Skeletal muscle tissue (tissue), 5 donors: ENCODE measurements around the gene NMRAL1. TPM values are rescaled to one million over a fixed set of nuclear protein-coding genes. Genes with fewer than 3 reads are reported as not detected.
A peak's percentile ranks its signal among the peaks of the same experiment; 100 is the strongest.

Source experiments
- H3K27ac ChIP-seq: one replicate; pipeline ENCODE4 v1.7.0; 2013; ENCODE audit warnings: mild to moderate bottlenecking, low read depth, low read length, inconsistent platforms
- H3K27me3 ChIP-seq, 3 donors: one replicate each; pipeline ENCODE4 v1.7.0; 2013; ENCODE audit warnings: low read length in 3 of 3; ENCODE audit not compliant: control insufficient read depth in 3 of 3, insufficient read depth in 3 of 3
- H3K36me3 ChIP-seq, 3 donors: one replicate each; pipeline ENCODE4 v1.7.0; 2013; ENCODE audit warnings: low read length in 3 of 3; ENCODE audit not compliant: control insufficient read depth in 3 of 3, insufficient read depth in 3 of 3
- H3K4me1 ChIP-seq, 3 donors: one replicate each; pipeline ENCODE4 v1.7.0; 2013; ENCODE audit warnings: low read length in 3 of 3, mild to moderate bottlenecking in 3 of 3; ENCODE audit not compliant: control insufficient read depth in 3 of 3, insufficient read depth in 3 of 3
- H3K4me3 ChIP-seq, 3 donors: one replicate each; pipeline ENCODE4 v1.7.0; 2013; ENCODE audit warnings: low read length in 3 of 3
- H3K9ac ChIP-seq, 3 donors: one replicate each; pipeline ENCODE4 v1.7.0; 2013; ENCODE audit warnings: low read length in 3 of 3, mild to moderate bottlenecking in 3 of 3, moderate library complexity in 2 of 3, low read depth in 1 of 3
- H3K9me3 ChIP-seq, 3 donors: one replicate each; pipeline ENCODE4 v1.7.0; 2013; ENCODE audit warnings: low read length in 3 of 3; ENCODE audit not compliant: control insufficient read depth in 3 of 3
- small RNA-seq: library from RNA; depleted of rRNA; stranded (forward); fragments of <200 nt; gene quantifications from one replicate; pipeline ENCODE3, GENCODE V24; 2014
- total RNA-seq: library from RNA; depleted of rRNA; stranded (reverse); fragments of >200 nt; gene quantifications from one replicate; pipeline ENCODE4 v1.2.3, GENCODE V29; 2014
- donor health status: Osteomylitis.

Gene NMRAL1
- total RNA-seq, 1 donor from 2014 or later: 14.1 TPM

- Histone ChIP-seq H3K4me3 (peak overlapping the region; percentile 68 to 88 (median 83)), H3K27me3 (no peaks in the 10 kb centered on the region), H3K9ac (peak overlapping the region; percentile 73 to 80 (median 74)), H3K27ac (peak overlapping the region; percentile 68), H3K9me3 (no peaks in the 10 kb centered on the region), H3K36me3 (peaks cover 2 to 7% (median 3%) of the 10 kb centered on the region in 3 donors), H3K4me1 (peaks cover 22 to 27% (median 23%) of the 10 kb centered on the region in 3 donors)
These were observed 58.8 kb downstream of the NMRAL1 start for GRCh38 chr16:4415538-4416199.

DNA sequence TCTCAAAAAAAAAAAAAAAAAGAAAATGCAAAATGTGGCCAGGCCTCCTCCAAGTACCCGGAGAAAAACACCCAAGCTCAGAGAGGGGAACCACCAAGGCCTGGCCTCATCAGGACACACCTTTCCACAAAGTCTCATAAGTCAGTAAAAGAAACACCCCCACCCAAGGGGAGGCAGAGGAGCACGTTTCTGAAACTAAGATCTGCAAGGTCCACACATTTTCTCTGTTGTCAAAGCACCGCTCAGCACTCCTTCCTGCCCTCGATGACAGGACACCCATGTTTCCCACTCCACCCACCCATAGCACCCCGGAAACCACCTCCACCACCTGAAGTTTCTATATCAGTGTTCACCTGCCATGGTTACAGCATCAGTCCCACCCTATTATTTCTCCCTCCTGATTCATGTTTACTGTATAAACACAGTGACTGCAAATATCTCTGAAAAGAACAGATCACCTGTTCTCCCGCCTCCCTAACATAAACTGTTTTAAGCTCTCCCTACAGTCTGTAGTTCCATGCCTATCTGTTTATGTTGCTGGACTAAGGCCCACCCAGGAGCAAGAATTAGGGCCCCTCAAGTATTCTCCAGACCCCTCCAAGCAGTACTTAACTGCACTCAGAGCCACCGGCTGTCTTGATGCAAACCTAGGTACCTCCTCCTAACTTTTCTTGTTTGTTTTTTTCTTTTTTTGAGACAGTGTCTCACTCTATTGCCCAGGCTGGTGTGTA is 60.1 kb downstream of the NMRAL1 start:
- H3K36me3 ChIP-seq: peaks cover 2 to 7% (median 3%) of the 10 kb centered on the region in 3 donors
- peaks cover 30 to 38% (median 32%) of the 10 kb centered on the region in 3 donors for H3K4me1 ChIP-seq
- H3K9ac ChIP-seq: no peak overlapping the region
- H3K27ac ChIP-seq: no peak overlapping the region
- no peaks in the 10 kb centered on the region for H3K9me3 ChIP-seq
- H3K4me3 ChIP-seq: no peak overlapping the region
- no peaks in the 10 kb centered on the region for H3K27me3 ChIP-seq

DNA sequence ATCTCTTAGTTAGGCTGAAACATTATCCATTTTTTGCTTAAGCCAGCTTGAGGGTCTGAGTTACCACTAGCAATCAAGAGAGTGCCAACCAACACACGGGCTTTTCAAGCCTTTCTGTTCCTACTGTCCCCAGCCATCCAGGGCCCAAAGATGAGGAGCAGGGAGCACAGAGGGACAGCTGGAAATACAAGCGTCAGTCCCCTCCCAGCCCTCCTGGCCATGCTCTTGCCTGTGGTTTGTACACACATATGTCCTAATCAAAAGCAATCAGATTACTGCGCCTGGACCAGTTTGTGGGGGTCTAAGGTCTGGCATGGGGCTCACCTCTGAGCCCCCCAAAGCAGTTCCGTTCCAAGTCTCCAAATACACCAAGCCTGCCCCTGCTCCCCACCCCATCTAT is 61.6 kb downstream of the NMRAL1 start:
- H3K9me3 ChIP-seq: no peaks in the 10 kb centered on the region

GRCh38 chr16:4412159-4412558 is 62.3 kb downstream of the NMRAL1 start:
- H3K27me3 ChIP-seq: no peaks in the 10 kb centered on the region
- H3K27ac ChIP-seq: no peak overlapping the region
- H3K9me3 ChIP-seq: no peaks in the 10 kb centered on the region
- H3K36me3 ChIP-seq: peaks cover 11 to 13% (median 12%) of the 10 kb centered on the region in 3 donors
- H3K4me3 ChIP-seq: no peak overlapping the region
- no peak overlapping the region for H3K9ac ChIP-seq
- peaks cover 41 to 51% (median 43%) of the 10 kb centered on the region in 3 donors for H3K4me1 ChIP-seq

More for the DNA sequence above, 61.6 kb downstream of the NMRAL1 start:
- Histone ChIP-seq H3K36me3 (peaks cover 6 to 8% (median 6%) of the 10 kb centered on the region in 3 donors), H3K9ac (no peak overlapping the region), H3K4me1 (peaks cover 39 to 49% (median 41%) of the 10 kb centered on the region in 3 donors), H3K27ac (no peak overlapping the region), H3K27me3 (no peaks in the 10 kb centered on the region), H3K4me3 (no peak overlapping the region)

Small RNAs within 50 kb of the gene (small RNA-seq; reads per million reads assigned to genes)
- gene AC012676.2: not detected

Other genes starting within 250 kb of the NMRAL1 start
- gene SRL, start 232.5 kb downstream of the NMRAL1 start, total RNA-seq: 230 TPM
- 5.2 TPM for gene TFAP4, start 201.6 kb downstream of the NMRAL1 start, total RNA-seq
- gene GLIS2, start 158.6 kb downstream of the NMRAL1 start, total RNA-seq: 4.2 TPM
- 32.9 TPM for gene PAM16, start 123.3 kb downstream of the NMRAL1 start, total RNA-seq
- 13.0 TPM for gene VASN, start 102.8 kb downstream of the NMRAL1 start, total RNA-seq
- gene CORO7, start 58.0 kb downstream of the NMRAL1 start, total RNA-seq: 14.6 TPM
- gene DNAJA3, start 48.8 kb downstream of the NMRAL1 start, total RNA-seq: 35.5 TPM
- gene HMOX2, start 1.8 kb upstream of the NMRAL1 start, total RNA-seq: 31.8 TPM
- 7.8 TPM for gene CDIP1, start 64.1 kb upstream of the NMRAL1 start, total RNA-seq
- 0.52 TPM for gene C16orf96, start 81.7 kb upstream of the NMRAL1 start, total RNA-seq
- gene UBALD1, start 140.3 kb upstream of the NMRAL1 start, total RNA-seq: 1.0 TPM
- gene MGRN1, start 150.2 kb upstream of the NMRAL1 start, total RNA-seq: 16.2 TPM
- 28.2 TPM for gene NUDT16L1, start 218.9 kb upstream of the NMRAL1 start, total RNA-seq